GM10248 (cell line): Measurements from ENCODE around the gene KCNJ14.

Experiments
- CTCF ChIA-PET: fragments of 300-600 bp; sonication (Branson Sonifier 250); formaldehyde crosslinking; extraction: SDS; loops from one replicate; lab custom pipeline; 2021; ENCODE audit warnings: antibody characterized with exemption; lab: Yijun Ruan, JAX
- POLR2A ChIA-PET: fragments of 350-650 bp; sonication (Branson Sonifier 250); formaldehyde crosslinking; extraction: SDS; loops from one replicate; lab custom pipeline; 2020; ENCODE audit warnings: antibody characterized with exemption; lab: Yijun Ruan, JAX
- DNase-seq: peaks from one replicate; pipeline ENCODE4 v3.0.0; 2012; ENCODE audit errors: extremely low spot score
- TF ChIP-seq, protein P1 (sequence below): IDR thresholded peaks from 2 replicates; pipeline ENCODE4 v1.5.1; 2012; ENCODE audit warnings: mild to moderate bottlenecking, low read depth; ENCODE audit errors: extremely low read depth, missing control alignments, control extremely low read depth

KCNJ14 gene

DNA sequence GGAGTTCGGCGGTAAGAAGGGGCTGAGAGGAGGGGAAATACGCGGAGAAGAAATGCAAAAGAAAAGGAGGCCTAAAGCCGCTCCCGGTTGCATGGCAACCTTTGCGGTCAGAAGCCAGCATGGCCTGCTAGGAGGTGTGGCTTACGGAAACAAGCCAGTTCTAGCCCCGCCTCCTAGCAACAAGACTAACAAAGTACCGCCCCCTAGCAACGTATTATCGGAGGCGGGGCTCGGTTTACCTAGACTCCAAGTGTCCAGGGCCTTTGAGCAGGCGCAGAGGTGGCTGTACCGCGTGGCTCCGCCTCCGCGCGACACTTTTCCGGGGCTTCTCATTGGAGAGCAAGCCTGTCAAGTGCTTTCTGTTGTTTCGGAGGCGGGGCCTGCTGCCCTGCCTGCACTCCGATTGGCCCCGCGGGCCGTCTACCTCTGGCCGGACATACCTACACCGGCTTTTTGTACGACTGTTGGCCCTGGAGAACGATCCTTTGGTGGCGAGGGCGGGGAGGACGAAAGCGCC, 13.5 kb downstream of the KCNJ14 start:
- TF ChIP-seq, protein P1, sequence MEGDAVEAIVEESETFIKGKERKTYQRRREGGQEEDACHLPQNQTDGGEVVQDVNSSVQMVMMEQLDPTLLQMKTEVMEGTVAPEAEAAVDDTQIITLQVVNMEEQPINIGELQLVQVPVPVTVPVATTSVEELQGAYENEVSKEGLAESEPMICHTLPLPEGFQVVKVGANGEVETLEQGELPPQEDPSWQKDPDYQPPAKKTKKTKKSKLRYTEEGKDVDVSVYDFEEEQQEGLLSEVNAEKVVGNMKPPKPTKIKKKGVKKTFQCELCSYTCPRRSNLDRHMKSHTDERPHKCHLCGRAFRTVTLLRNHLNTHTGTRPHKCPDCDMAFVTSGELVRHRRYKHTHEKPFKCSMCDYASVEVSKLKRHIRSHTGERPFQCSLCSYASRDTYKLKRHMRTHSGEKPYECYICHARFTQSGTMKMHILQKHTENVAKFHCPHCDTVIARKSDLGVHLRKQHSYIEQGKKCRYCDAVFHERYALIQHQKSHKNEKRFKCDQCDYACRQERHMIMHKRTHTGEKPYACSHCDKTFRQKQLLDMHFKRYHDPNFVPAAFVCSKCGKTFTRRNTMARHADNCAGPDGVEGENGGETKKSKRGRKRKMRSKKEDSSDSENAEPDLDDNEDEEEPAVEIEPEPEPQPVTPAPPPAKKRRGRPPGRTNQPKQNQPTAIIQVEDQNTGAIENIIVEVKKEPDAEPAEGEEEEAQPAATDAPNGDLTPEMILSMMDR: no peak
- POLR2A ChIA-PET: no interaction called here
- CTCF ChIA-PET: interaction anchor here (2.2 kb wide), 1 partner anchor 22 kb away, joined by 5 read pairs; no protein-coding TSS in a partner anchor
- peak; percentile 98 for DNase-seq

DNA sequence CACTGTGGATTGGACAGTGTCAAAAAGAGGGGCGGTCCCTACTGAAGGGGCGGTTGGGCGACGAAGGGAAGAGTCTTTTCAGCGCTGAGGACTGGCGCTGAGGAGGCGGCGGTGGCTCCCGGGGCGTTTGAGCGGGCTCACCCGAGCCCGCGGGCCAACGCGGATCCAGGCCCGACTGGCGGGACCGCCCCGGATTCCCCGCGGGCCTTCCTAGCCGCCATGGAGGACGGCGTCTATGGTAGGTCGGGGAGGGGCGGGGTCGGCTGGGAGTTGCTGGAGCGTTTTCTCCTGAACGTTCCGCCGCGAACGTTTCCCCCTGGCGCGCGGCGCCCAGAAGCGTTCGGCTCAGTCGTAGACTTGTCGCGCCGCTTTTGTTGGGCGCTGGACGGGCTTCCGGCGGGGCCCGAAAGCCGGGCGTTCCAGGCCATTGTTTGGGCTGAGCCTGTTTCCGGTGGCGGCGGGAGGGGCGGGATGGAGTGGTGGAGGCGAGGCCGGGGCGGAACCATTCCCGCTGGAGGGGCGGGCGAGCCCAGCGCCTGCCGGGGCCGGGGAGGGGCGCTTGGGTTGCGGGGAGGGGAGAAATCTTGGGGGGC, 14.0 kb downstream of the KCNJ14 start, which contains the start of gene CYTH2:
TSS of gene CYTH2 (plus strand) at position 81 of the 593 bp plus-strand sequence. CDS start at position 220, 139 bp downstream.
- CTCF ChIA-PET: interaction anchor here (1.0 to 3.8 kb wide), 3 partner anchors 12 to 119 kb away, joined by 4 to 20 read pairs (median 4); no protein-coding TSS in a partner anchor
- POLR2A ChIA-PET: interaction anchor here (0.7 kb wide), 1 partner anchor 24 kb away, joined by 3 read pairs; no protein-coding TSS in a partner anchor
- DNase-seq: peak; percentile 74

DNA sequence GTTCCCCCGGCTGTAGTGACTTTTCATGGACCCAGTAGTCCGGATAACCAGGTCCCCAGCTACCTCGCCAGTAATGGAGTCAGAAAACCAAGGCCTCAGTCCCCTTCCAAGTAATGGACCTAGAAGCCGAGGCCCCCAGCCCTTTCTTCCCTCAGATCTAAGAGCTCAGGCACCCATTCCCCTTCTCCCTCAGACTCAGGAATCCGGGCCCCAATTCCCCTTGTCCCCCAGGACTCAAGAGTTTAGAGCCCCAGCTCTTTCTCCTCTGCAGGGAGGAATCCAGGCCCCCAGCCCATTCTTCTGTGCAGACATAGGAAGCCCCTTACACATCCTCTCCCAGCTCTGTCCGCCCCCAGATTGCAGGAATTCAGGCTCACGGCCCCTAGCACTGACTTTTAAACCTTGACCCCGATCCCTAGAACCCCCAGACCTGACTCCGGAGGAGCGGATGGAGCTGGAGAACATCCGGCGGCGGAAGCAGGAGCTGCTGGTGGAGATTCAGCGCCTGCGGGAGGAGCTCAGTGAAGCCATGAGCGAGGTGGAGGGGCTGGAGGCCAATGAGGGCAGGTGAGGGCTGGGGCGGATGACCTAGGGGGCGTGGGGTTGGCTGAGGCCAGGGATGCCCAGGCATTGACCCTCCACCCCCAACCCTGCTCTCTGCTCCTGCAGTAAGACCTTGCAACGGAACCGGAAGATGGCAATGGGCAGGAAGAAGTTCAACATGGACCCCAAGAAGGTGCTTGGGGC, 14.7 kb downstream of the KCNJ14 start:
- ChIA-PET CTCF (interaction anchor here (1.0 to 3.8 kb wide), 3 partner anchors 13 to 118 kb away, joined by 4 to 20 read pairs (median 4); no protein-coding TSS in a partner anchor), POLR2A (interaction anchor here (0.7 kb wide), 1 partner anchor 23 kb away, joined by 3 read pairs; no protein-coding TSS in a partner anchor)
- DNase-seq: no peak
- TF ChIP-seq, protein P1: no peak

More for the DNA sequence above, 14.0 kb downstream of the KCNJ14 start, which contains the start of gene CYTH2:
- TF ChIP-seq, protein P1: no peak

DNA sequence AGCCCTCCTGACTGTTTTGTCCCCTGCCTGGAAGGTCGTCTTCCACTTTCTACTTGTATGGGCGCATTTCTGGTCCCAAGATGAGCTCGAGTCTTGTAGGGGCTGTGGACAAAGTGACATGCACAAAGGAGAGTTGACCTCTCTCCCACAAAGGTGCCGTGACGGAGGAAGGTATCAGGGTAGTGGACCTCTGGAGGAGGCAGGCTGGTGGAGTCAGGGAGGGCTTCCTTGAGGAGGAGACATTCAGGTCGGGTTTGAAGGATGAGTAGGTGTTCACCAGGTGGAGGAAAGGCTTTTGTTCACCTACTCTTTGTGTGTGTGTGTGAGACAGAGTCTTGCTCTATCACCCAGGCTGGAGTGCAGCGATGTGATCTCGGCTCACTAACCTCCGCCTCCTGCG, 15.5 kb downstream of the KCNJ14 start:
- TF ChIP-seq, protein P1: no peak
- CTCF ChIA-PET: interaction anchor here (3.8 kb wide), 1 partner anchor 19 kb away, joined by 20 read pairs; no protein-coding TSS in a partner anchor
- POLR2A ChIA-PET: no interaction called here
- no peak for DNase-seq

DNA sequence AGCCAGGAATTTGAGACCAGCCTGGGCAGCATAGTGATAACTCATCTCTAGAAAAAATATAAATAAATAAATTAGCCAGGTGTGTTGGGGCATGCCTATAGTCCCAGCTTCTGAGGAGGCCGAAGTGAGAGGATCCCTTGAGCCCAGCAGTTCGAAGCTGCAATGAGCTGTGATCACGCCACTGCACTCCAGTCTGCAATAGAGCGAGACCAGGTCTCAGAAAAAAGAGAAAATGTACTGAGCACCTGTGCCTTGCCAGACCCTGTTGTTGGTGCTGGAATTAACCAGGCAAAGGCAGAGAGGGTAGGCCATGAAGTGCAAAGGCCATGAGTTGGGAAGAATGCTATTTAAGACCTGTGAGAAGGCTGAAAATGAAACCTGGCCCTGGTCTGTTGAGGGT, 16.5 kb downstream of the KCNJ14 start:
- CTCF ChIA-PET: interaction anchor here (3.8 kb wide), 1 partner anchor 18 kb away, joined by 20 read pairs; no protein-coding TSS in a partner anchor
- TF ChIP-seq, protein P1: no peak
- POLR2A ChIA-PET: no interaction called here
- DNase-seq: no peak

DNA sequence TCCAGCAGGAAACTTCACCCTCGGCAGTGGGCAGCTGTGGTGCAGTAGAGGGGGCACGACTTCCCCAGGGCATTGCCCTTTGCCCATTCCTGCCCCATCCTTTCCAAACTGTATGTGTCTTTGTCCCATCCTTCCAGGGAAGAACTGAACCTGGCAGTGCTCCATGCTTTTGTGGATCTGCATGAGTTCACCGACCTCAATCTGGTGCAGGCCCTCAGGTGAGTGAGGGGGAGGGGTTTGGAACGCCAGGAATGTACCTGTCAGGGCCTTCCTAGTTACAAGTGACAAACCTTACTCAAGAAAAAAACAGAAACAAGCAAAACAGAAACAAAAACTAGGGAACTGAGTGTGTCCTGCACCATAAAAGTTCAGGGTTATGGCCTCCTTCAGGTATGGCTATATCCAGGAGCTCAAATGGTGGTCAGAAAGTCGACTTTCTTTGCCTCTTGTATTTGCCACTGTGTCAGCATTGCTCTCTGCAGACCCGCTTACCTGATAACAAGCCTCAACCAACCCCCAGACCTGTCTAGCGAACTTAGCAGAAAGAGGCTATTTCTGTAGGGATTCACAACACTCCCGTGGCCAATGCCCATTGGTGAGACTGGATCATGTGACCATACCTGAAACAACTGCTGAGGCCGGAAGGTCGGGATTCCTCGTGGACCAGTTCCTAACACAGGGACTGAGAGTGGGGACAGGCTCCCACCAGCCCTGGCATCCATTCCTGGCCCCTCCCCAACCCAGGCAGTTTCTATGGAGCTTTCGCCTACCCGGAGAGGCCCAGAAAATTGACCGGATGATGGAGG, 18.0 kb downstream of the KCNJ14 start:
- ChIA-PET POLR2A (no interaction called here), CTCF (interaction anchor here (3.5 to 3.8 kb wide), 2 partner anchors 16 to 17 kb away, joined by 20 read pairs; no protein-coding TSS in a partner anchor)
- no peak for DNase-seq
- TF ChIP-seq, protein P1: no peak
